Vagina (tissue), 2 donors: Measurements from ENCODE around the gene PPARD. TPM values are rescaled to one million over a fixed set of nuclear protein-coding genes. Genes with fewer than 3 reads are reported as not detected.

Experiments
- DNase-seq, 2 donors: peaks; one replicate each; pipeline ENCODE4 v3.0.0-alpha.2; 2017; ENCODE audit errors: extremely low spot score in 2 of 2
- H3K27ac ChIP-seq: fragments of 200-600 bp; sonication (generic); one replicate; pipeline ENCODE4 v1.5.1; 2019
- H3K27me3 ChIP-seq: fragments of 200-600 bp; sonication (generic); one replicate; pipeline ENCODE4 v1.5.1; 2019
- H3K36me3 ChIP-seq, 2 donors: fragments of 200-600 bp; sonication (generic); one replicate each; pipeline ENCODE4 v1.5.1; 2017 to 2019
- H3K4me1 ChIP-seq: fragments of 200-600 bp; sonication (generic); one replicate; pipeline ENCODE4 v1.5.1; 2019
- H3K4me3 ChIP-seq, 2 donors: fragments of 200-600 bp; sonication (generic); 1 replicate in 1 of 2; 2 replicates in 1 of 2; pipeline ENCODE4 v1.5.1; 2016 to 2019
- H3K9me3 ChIP-seq: fragments of 200-600 bp; sonication (generic); one replicate; pipeline ENCODE4 v1.5.1; 2019
- CTCF ChIP-seq, 3 experiments: fragments of 450-650 bp in 2 of 3; fragments of 200-600 bp in 1 of 3; sonication (generic) in 1 of 3; IDR thresholded peaks; one replicate each; pipeline ENCODE4 v1.5.1; 2017 to 2019; ENCODE audit warnings: antibody characterized with exemption in 3 of 3, mild to moderate bottlenecking in 2 of 3, moderate library complexity in 2 of 3
- POLR2A ChIP-seq, 2 donors: fragments of 450-650 bp; IDR thresholded peaks; one replicate each; pipeline ENCODE4 v1.6.1; 2017; ENCODE audit warnings: antibody characterized with exemption in 2 of 2, mild to moderate bottlenecking in 2 of 2, moderate library complexity in 2 of 2
- POLR2AphosphoS5 ChIP-seq, 2 donors: sonication (generic); formaldehyde crosslinking; IDR thresholded peaks; one replicate each; pipeline ENCODE4 v1.9.0; 2017; ENCODE audit warnings: antibody characterized with exemption in 2 of 2, mild to moderate bottlenecking in 2 of 2, low read depth in 1 of 2; ENCODE audit not compliant: insufficient read depth in 1 of 2
- intact Hi-C: fragments of 100-400 bp; cut with DNase I; formaldehyde crosslinking; loops from one replicate; pipeline ENCODE4 v1.15.1; 2023
- total RNA-seq: library from RNA; depleted of rRNA; stranded (reverse); fragments of >200 nt; gene quantifications from one replicate; pipeline ENCODE4 v1.2.3, GENCODE V29; 2016

Gene PPARD
- total RNA-seq, 1 donor from 2014 or later, result 21.9 TPM

GRCh38 chr6:35309611-35310264, 32.6 kb upstream of the PPARD start:
- Histone ChIP-seq H3K4me3 (no peak overlapping the region), H3K27me3 (no peaks in the 10 kb centered on the region), H3K27ac (no peak overlapping the region), H3K4me1 (no peaks in the 10 kb centered on the region), H3K36me3 (no peaks in the 10 kb centered on the region), H3K9me3 (no peaks in the 10 kb centered on the region)
- TF ChIP-seq CTCF (IDR thresholded peaks at IDR 0.05) (no peak), POLR2A (IDR thresholded peaks at IDR 0.05) (no peak), POLR2AphosphoS5 (IDR thresholded peaks at IDR 0.05; ENCODE audit: insufficient read depth in 1 of 2, low read depth in 1 of 2) (no peak)
- peak; percentile 65 to 70 for DNase-seq
- intact Hi-C loops, result no loop called here

- H3K4me1 ChIP-seq, result no peaks in the 10 kb centered on the region
- no peaks in the 10 kb centered on the region for H3K9me3 ChIP-seq
- no peak for TF ChIP-seq POLR2A (IDR thresholded peaks at IDR 0.05)
- TF ChIP-seq POLR2AphosphoS5 (IDR thresholded peaks at IDR 0.05; ENCODE audit: insufficient read depth in 1 of 2, low read depth in 1 of 2), result no peak
- no peak for TF ChIP-seq CTCF (IDR thresholded peaks at IDR 0.05)
- no peaks in the 10 kb centered on the region for H3K36me3 ChIP-seq
- H3K27ac ChIP-seq, result no peak overlapping the region
- intact Hi-C loops, result no loop called here
- no peak overlapping the region for H3K4me3 ChIP-seq
- peak; percentile 58 to 74 for DNase-seq
- no peaks in the 10 kb centered on the region for H3K27me3 ChIP-seq
Observed at GRCh38 chr6:35310265-35310831, 32.0 kb upstream of the PPARD start.

GRCh38 chr6:35311390-35312075, 30.8 kb upstream of the PPARD start:
- Histone ChIP-seq H3K27ac (no peak overlapping the region), H3K4me3 (no peak overlapping the region), H3K4me1 (no peaks in the 10 kb centered on the region), H3K27me3 (no peaks in the 10 kb centered on the region), H3K36me3 (no peaks in the 10 kb centered on the region), H3K9me3 (no peaks in the 10 kb centered on the region)
- DNase-seq, result peak; percentile 70 to 77
- TF ChIP-seq POLR2A (IDR thresholded peaks at IDR 0.05) (no peak), POLR2AphosphoS5 (IDR thresholded peaks at IDR 0.05; ENCODE audit: insufficient read depth in 1 of 2, low read depth in 1 of 2) (no peak), CTCF (IDR thresholded peaks at IDR 0.05) (no peak)
- intact Hi-C loops, result loop anchor here (1.0 kb wide), 1 partner anchor 19 kb away; no protein-coding TSS in a partner anchor

- peak; percentile 74 to 93 for DNase-seq
- Histone ChIP-seq H3K9me3 (no peaks in the 10 kb centered on the region), H3K4me1 (no peaks in the 10 kb centered on the region), H3K4me3 (no peak overlapping the region), H3K36me3 (no peaks in the 10 kb centered on the region), H3K27ac (no peak overlapping the region), H3K27me3 (no peaks in the 10 kb centered on the region)
- intact Hi-C loops, result loop anchor here (1.0 kb wide), 1 partner anchor 20 kb away; no protein-coding TSS in a partner anchor
- TF ChIP-seq POLR2AphosphoS5 (IDR thresholded peaks at IDR 0.05; ENCODE audit: insufficient read depth in 1 of 2, low read depth in 1 of 2), result no peak
- no peak for TF ChIP-seq POLR2A (IDR thresholded peaks at IDR 0.05)
- no peak for TF ChIP-seq CTCF (IDR thresholded peaks at IDR 0.05)
Observed at GRCh38 chr6:35312076-35312800, 30.1 kb upstream of the PPARD start.
